Gastrocnemius medialis (tissue), 4 donors: ENCODE results near the gene SCAF11.

Experiments
- CTCF ChIP-seq, 5 experiments: fragments of 450-650 bp in 3 of 5; fragments of 200-600 bp in 2 of 5; sonication (generic) in 2 of 5; IDR thresholded peaks in 4 of 5; conservative IDR thresholded peaks in 1 of 5; 1 replicate in 4 of 5; 2 replicates in 1 of 5; pipeline ENCODE4 v1.5.1; 2016 to 2019; ENCODE audit warnings: antibody characterized with exemption in 5 of 5, mild to moderate bottlenecking in 3 of 5, moderate library complexity in 3 of 5
- POLR2A ChIP-seq, 2 donors: fragments of 450-650 bp; IDR thresholded peaks; one replicate each; pipeline ENCODE4 v1.6.1; 2017; ENCODE audit warnings: antibody characterized with exemption in 2 of 2, mild to moderate bottlenecking in 2 of 2, moderate library complexity in 2 of 2

- TF ChIP-seq POLR2A (IDR thresholded peaks at IDR 0.05) = no peak
- TF ChIP-seq CTCF (IDR thresholded peaks at IDR 0.05 in 4 of 5, conservative IDR thresholded peaks at IDR 0.05 in 1 of 5) = no peak
Observed at GRCh38 chr12:45907955-45908354, 82.4 kb downstream of the SCAF11 start.
